Gastroesophageal sphincter (tissue), 3 donors: ENCODE data around the gene MFSD2A.

Source experiments
- CTCF ChIP-seq, 4 experiments: fragments of 200-600 bp in 2 of 4; fragments of 450-650 bp in 2 of 4; sonication (generic) in 1 of 4; IDR thresholded peaks; one replicate each; pipeline ENCODE4 v1.5.1; 2017 to 2019; ENCODE audit warnings: antibody characterized with exemption in 4 of 4, mild to moderate bottlenecking in 2 of 4, moderate library complexity in 2 of 4
- EP300 ChIP-seq: sonication (generic); formaldehyde crosslinking; IDR thresholded peaks from one replicate; pipeline ENCODE4 v1.6.1; 2017; ENCODE audit warnings: antibody characterized with exemption, mild to moderate bottlenecking

- TF ChIP-seq EP300 (no peak), CTCF (IDR thresholded peaks at IDR 0.05) (no peak)
Observed at GRCh38 chr1:39944410-39945112, 10.4 kb upstream of the MFSD2A start.
